IMR-90 (cell line): ENCODE results near the gene FHDC1. TPM values are rescaled to one million over a fixed set of nuclear protein-coding genes. Genes with fewer than 3 reads are reported as not detected.

Experiments used
- ATAC-seq: fragments of 200-7000 bp; cut with Tn5 transposase; 2 replicates; pipeline ENCODE4 v1.9.1; 2020; ENCODE audit warnings: low read depth, mild to moderate bottlenecking, moderate library complexity
- BruUV-seq: library from RNA; stranded (reverse); fragments of 400-500 nt; replicated peaks from 2 replicates; lab custom pipeline; 2021; lab: Mats Ljungman, UMichigan
- CTCF ChIA-PET: fragments of 300-600 bp; formaldehyde crosslinking; extraction: SDS; loops from one replicate; lab custom pipeline; 2021; ENCODE audit warnings: antibody characterized with exemption; lab: Yijun Ruan, JAX
- POLR2A ChIA-PET: fragments of 300-600 bp; sonication (Branson Sonifier 250); formaldehyde crosslinking; loops from one replicate; lab custom pipeline; 2022; ENCODE audit warnings: antibody characterized with exemption; ENCODE audit not compliant: unreplicated experiment; lab: Charles Lee
- DNase-seq: peaks from one replicate; pipeline ENCODE4 v3.0.0; 2013
- H2AFZ ChIP-seq: replicated peaks from 2 replicates; pipeline ENCODE3; 2013; ENCODE audit warnings: low read length, mild to moderate bottlenecking; ENCODE audit not compliant: poor library complexity
- H2AK5ac ChIP-seq: 2 replicates; pipeline ENCODE4 v1.6.1; 2013; ENCODE audit warnings: low read depth, low read length, inconsistent platforms
- H2AK9ac ChIP-seq: replicated peaks from 2 replicates; pipeline ENCODE3; 2013; ENCODE audit warnings: mild to moderate bottlenecking, low read depth, low read length, moderate library complexity; ENCODE audit not compliant: poor library complexity
- H2BK120ac ChIP-seq: 2 replicates; pipeline ENCODE4 v1.6.1; 2013; ENCODE audit warnings: low read depth, low read length, inconsistent platforms
- H2BK15ac ChIP-seq: 3 replicates; pipeline ENCODE4 v1.6.1; 2013; ENCODE audit warnings: low read depth, low read length, inconsistent platforms
- H2BK20ac ChIP-seq: 2 replicates; pipeline ENCODE4 v1.6.1; 2013; ENCODE audit warnings: low read depth, mild to moderate bottlenecking, inconsistent platforms, low read length, moderate library complexity
- H2BK5ac ChIP-seq: 2 replicates; pipeline ENCODE4 v1.6.1; 2013; ENCODE audit warnings: mild to moderate bottlenecking, low read depth, low read length, inconsistent platforms; ENCODE audit not compliant: poor library complexity, severe bottlenecking
- H3K14ac ChIP-seq: replicated peaks from 2 replicates; pipeline ENCODE4 v1.6.1; 2013; ENCODE audit warnings: low read depth, low read length, inconsistent platforms
- H3K18ac ChIP-seq: 2 replicates; pipeline ENCODE4 v1.6.1; 2013; ENCODE audit warnings: low read depth, low read length, control low read depth
- H3K23ac ChIP-seq: 2 replicates; pipeline ENCODE4 v1.6.1; 2013; ENCODE audit warnings: low read depth, low read length, inconsistent platforms
- H3K27ac ChIP-seq: 2 replicates; pipeline ENCODE4 v1.5.1; 2013; ENCODE audit warnings: mild to moderate bottlenecking, control low read depth, low read length; ENCODE audit not compliant: insufficient read depth
- H3K27me3 ChIP-seq: 2 replicates; pipeline ENCODE4 v1.6.1; 2013; ENCODE audit warnings: low read length; ENCODE audit not compliant: control insufficient read depth, insufficient read depth
- H3K36me3 ChIP-seq: 2 replicates; pipeline ENCODE4 v1.6.1; 2013; ENCODE audit warnings: low read length, mixed read lengths; ENCODE audit not compliant: control insufficient read depth, insufficient read depth
- H3K4ac ChIP-seq: 2 replicates; pipeline ENCODE4 v1.6.1; 2013; ENCODE audit warnings: low read depth, low read length, inconsistent platforms
- H3K4me1 ChIP-seq: 2 replicates; pipeline ENCODE4 v1.6.1; 2013; ENCODE audit warnings: low read length, mixed read lengths; ENCODE audit not compliant: control insufficient read depth, insufficient read depth
- H3K4me2 ChIP-seq: 2 replicates; pipeline ENCODE4 v1.6.1; 2013; ENCODE audit warnings: low read depth, mild to moderate bottlenecking, control low read depth, low read length, moderate library complexity
- H3K4me3 ChIP-seq: 2 replicates; pipeline ENCODE4 v1.5.1; 2013; ENCODE audit warnings: low read depth, mild to moderate bottlenecking, control low read depth, low read length, moderate library complexity; ENCODE audit not compliant: insufficient read depth
- H3K56ac ChIP-seq: 2 replicates; pipeline ENCODE4 v1.6.1; 2013; ENCODE audit warnings: low read length, inconsistent platforms; ENCODE audit not compliant: insufficient read depth; ENCODE audit errors: extremely low read depth
- H3K79me1 ChIP-seq, 2 experiments: 2 replicates each; pipeline ENCODE4 v1.6.1; 2013; ENCODE audit warnings: low read length in 2 of 2, inconsistent platforms in 1 of 2, low read depth in 1 of 2
- H3K9ac ChIP-seq: 2 replicates; pipeline ENCODE4 v1.6.1; 2013; ENCODE audit warnings: low read depth, low read length, control low read depth
- H3K9me1 ChIP-seq: 2 replicates; pipeline ENCODE4 v1.6.1; 2013; ENCODE audit warnings: low read length, inconsistent platforms; ENCODE audit not compliant: insufficient read depth
- H3K9me3 ChIP-seq: 2 replicates; pipeline ENCODE4 v1.6.1; 2013; ENCODE audit warnings: low read length; ENCODE audit not compliant: control insufficient read depth, insufficient read depth
- H4K20me1 ChIP-seq: 2 replicates; pipeline ENCODE4 v1.6.1; 2013; ENCODE audit warnings: low read length, inconsistent platforms; ENCODE audit not compliant: insufficient read depth
- H4K5ac ChIP-seq: 2 replicates; pipeline ENCODE4 v1.6.1; 2013; ENCODE audit warnings: mild to moderate bottlenecking, low read depth, low read length, control low read depth
- H4K8ac ChIP-seq, 2 experiments: 2 replicates each; pipeline ENCODE4 v1.6.1; 2013; ENCODE audit warnings: low read depth in 2 of 2, low read length in 2 of 2, control low read depth in 1 of 2, inconsistent platforms in 1 of 2
- H4K91ac ChIP-seq: 2 replicates; pipeline ENCODE4 v1.6.1; 2013; ENCODE audit warnings: low read depth, low read length, inconsistent platforms; ENCODE audit not compliant: insufficient read depth
- CHD1 ChIP-seq: IDR thresholded peaks from 2 replicates; pipeline ENCODE4 v1.6.1; 2012; ENCODE audit warnings: low read depth, low read length, improper control_type of control experiment
- CTCF ChIP-seq: conservative IDR thresholded peaks from 2 replicates; pipeline ENCODE4 v1.5.1; 2012; ENCODE audit warnings: mild to moderate bottlenecking, low read depth, low read length, improper control_type of control experiment
- ELK1 ChIP-seq: fragments of 150-350 bp; IDR thresholded peaks from 2 replicates; pipeline ENCODE4 v1.6.1; 2016; ENCODE audit warnings: low read depth, mild to moderate bottlenecking, low read length, moderate library complexity, borderline replicate concordance
- MAFK ChIP-seq: IDR thresholded peaks from 2 replicates; pipeline ENCODE4 v1.6.1; 2012; ENCODE audit warnings: low read depth, low read length, improper control_type of control experiment
- MAZ ChIP-seq: IDR thresholded peaks from 2 replicates; pipeline ENCODE4 v1.6.1; 2012; ENCODE audit warnings: low read depth, mild to moderate bottlenecking, low read length, improper control_type of control experiment, moderate library complexity, borderline replicate concordance
- MXI1 ChIP-seq: IDR thresholded peaks from 2 replicates; pipeline ENCODE4 v1.6.1; 2012; ENCODE audit warnings: low read depth, mild to moderate bottlenecking, low read length, moderate library complexity, borderline replicate concordance
- RAD21 ChIP-seq: IDR thresholded peaks from 2 replicates; pipeline ENCODE4 v1.6.1; 2012; ENCODE audit warnings: low read length, improper control_type of control experiment
- SMC3 ChIP-seq: fragments of 150-350 bp; IDR thresholded peaks from 2 replicates; pipeline ENCODE4 v1.6.1; 2016; ENCODE audit warnings: low read depth, mild to moderate bottlenecking, antibody characterized with exemption, low read length, moderate library complexity
- USF2 ChIP-seq: fragments of 150-350 bp; IDR thresholded peaks from 2 replicates; pipeline ENCODE4 v1.6.1; 2017; ENCODE audit warnings: mild to moderate bottlenecking, antibody characterized with exemption, low read length, low read depth
- WGBS, 2 experiments: methylation state at CpG; one replicate each; pipeline versions ENCODE4 v1.1.5 to v1.1.7; 2013; ENCODE audit warnings: missing lambda C conversion rate in 2 of 2; ENCODE audit not compliant: insufficient read length in 1 of 2; ENCODE audit errors: extremely low coverage in 2 of 2; 5-methylcytosine and 5-hydroxymethylcytosine counted together
- dilution Hi-C: fragments of 300-500 bp; cut with HindIII; formaldehyde crosslinking; loops from one replicate; pipeline ENCODE4 v1.14.3; 2018; ENCODE audit warnings: low sequenced_read_pairs; ENCODE audit not compliant: unreplicated experiment
- in situ Hi-C: fragments of 300-500 bp; cut with MboI; formaldehyde crosslinking; loops from 3 replicates; pipeline ENCODE4 v1.14.3; 2019; ENCODE audit warnings: low sequenced_read_pairs, inconsistent platforms, mixed read lengths
- intact Hi-C: fragments of 100-400 bp; cut with micrococcal nuclease; formaldehyde crosslinking; loops from 2 replicates; pipeline ENCODE4 v1.10.0; 2022
- polyA plus RNA-seq, 3 experiments: library from polyadenylated mRNA; depleted of rRNA; stranded (reverse); fragments of >200 nt; gene quantifications; 2 replicates each; pipeline ENCODE4 v1.2.3, GENCODE V29; 2012; ENCODE audit warnings: low replicate concordance in 1 of 3
- total RNA-seq: library from RNA; depleted of rRNA; stranded (reverse); fragments of >200 nt; gene quantifications from 2 replicates; pipeline ENCODE4 v1.2.3, GENCODE V29; 2012

FHDC1 gene
- total and polyA plus RNA-seq, 2 of the 4 experiments (the other 2 are of a cell fraction) = under 0.01 to 0.09 TPM

GRCh38 chr4:152945639-152946038, 9.5 kb downstream of the FHDC1 start:
- peaks cover 12% of the 10 kb centered on the region for H3K27me3 ChIP-seq
- no TSS peak for BruUV-seq
- POLR2A ChIA-PET = no interaction called here
- in situ Hi-C loops (no loop called here), dilution Hi-C loops (no loop called here), intact Hi-C loops (no loop called here)
- DNase-seq (no peak), ATAC-seq (no peak)
- no peak overlapping the region for H3K18ac ChIP-seq
- H4K8ac ChIP-seq = no peak overlapping the region
- H3K4me1 ChIP-seq = no peaks in the 10 kb centered on the region
- H3K79me1 ChIP-seq = no peaks in the 10 kb centered on the region
- no peak overlapping the region for H3K56ac ChIP-seq
- no peak overlapping the region for H3K14ac ChIP-seq
- no peak overlapping the region for H2BK20ac ChIP-seq
- H4K91ac ChIP-seq = no peak overlapping the region
- H3K36me3 ChIP-seq = no peaks in the 10 kb centered on the region
- no peak overlapping the region for H3K9ac ChIP-seq
- H2AK9ac ChIP-seq = no peak overlapping the region
- H2AK5ac ChIP-seq = no peak overlapping the region
- H3K4me3 ChIP-seq = no peak overlapping the region
- no peak overlapping the region for H3K23ac ChIP-seq
- H3K27ac ChIP-seq = no peak overlapping the region
- no peak overlapping the region for H3K4ac ChIP-seq
- CTCF ChIA-PET = no interaction called here
- H2BK5ac ChIP-seq = no peak overlapping the region
- no peaks in the 10 kb centered on the region for H4K20me1 ChIP-seq
- no peak overlapping the region for H2BK120ac ChIP-seq
- H3K4me2 ChIP-seq = no peak overlapping the region
- no peaks in the 10 kb centered on the region for H3K9me1 ChIP-seq
- no peak for TF ChIP-seq RAD21
- TF ChIP-seq ELK1 = no peak
- TF ChIP-seq SMC3 = no peak
- TF ChIP-seq MAFK = no peak
- TF ChIP-seq MAZ = no peak
- no peak for TF ChIP-seq USF2
- no peak for TF ChIP-seq CHD1
- TF ChIP-seq MXI1 = no peak
- no peak for TF ChIP-seq CTCF
- no peak overlapping the region for H4K5ac ChIP-seq
- H3K9me3 ChIP-seq = no peaks in the 10 kb centered on the region
- no peak overlapping the region for H2AFZ ChIP-seq
- no peak overlapping the region for H2BK15ac ChIP-seq
- WGBS, 2 experiments = no CpG with 5 or more reads among the region's 9 CpGs
